ENCODE results near the gene FNDC3B. TPM values are rescaled to one million over a fixed set of nuclear protein-coding genes. Genes with fewer than 3 reads are reported as not detected.

FNDC3B gene
- total and polyA plus RNA-seq, 2 donors, result 11.0 to 11.9 TPM

GRCh38 chr3:172128858-172129257, 89.5 kb downstream of the FNDC3B start:
- Histone ChIP-seq H3K4me1 (ENCODE audit: control insufficient read depth in 2 of 2, insufficient read depth in 2 of 2, low read length in 2 of 2) (peaks cover 0 to 9% of the 10 kb centered on the region in 2 donors), H3K4me3 (ENCODE audit: low read length in 2 of 2) (no peak overlapping the region), H3K9me3 (ENCODE audit: control insufficient read depth in 2 of 2, insufficient read depth in 1 of 2, low read length in 1 of 2) (no peaks in the 10 kb centered on the region), H3K36me3 (ENCODE audit: control insufficient read depth in 2 of 2, insufficient read depth in 2 of 2, low read length in 1 of 2) (peaks cover 0 to 3% of the 10 kb centered on the region in 2 donors), H3K27ac (ENCODE audit: low read depth in 1 of 2, low read length in 1 of 2) (no peak overlapping the region), H3K27me3 (ENCODE audit: control insufficient read depth in 2 of 2, insufficient read depth in 1 of 2, low read length in 1 of 2) (no peaks in the 10 kb centered on the region)
- DNase-seq (ENCODE audit: low read depth in 6 of 9, low spot score in 9 of 9), result no peak
- WGBS, result 97% methylated on average over 9 of the region's 9 CpGs

GRCh38 chr3:172129498-172129849, 90.1 kb downstream of the FNDC3B start:
- Histone ChIP-seq H3K36me3 (ENCODE audit: control insufficient read depth in 2 of 2, insufficient read depth in 2 of 2, low read length in 1 of 2) (peaks cover 0 to 3% of the 10 kb centered on the region in 2 donors), H3K4me3 (ENCODE audit: low read length in 2 of 2) (no peak overlapping the region), H3K27me3 (ENCODE audit: control insufficient read depth in 2 of 2, insufficient read depth in 1 of 2, low read length in 1 of 2) (no peaks in the 10 kb centered on the region), H3K9me3 (ENCODE audit: control insufficient read depth in 2 of 2, insufficient read depth in 1 of 2, low read length in 1 of 2) (no peaks in the 10 kb centered on the region), H3K4me1 (ENCODE audit: control insufficient read depth in 2 of 2, insufficient read depth in 2 of 2, low read length in 2 of 2) (peaks cover 0 to 9% of the 10 kb centered on the region in 2 donors), H3K27ac (ENCODE audit: low read depth in 1 of 2, low read length in 1 of 2) (peak overlapping the region in 1 of 2 donors; percentile 49)
- DNase-seq (ENCODE audit: low read depth in 6 of 9, low spot score in 9 of 9), result no peak
- 72% methylated on average over 1 of the region's 1 CpG for WGBS

GRCh38 chr3:172129850-172130716, 90.7 kb downstream of the FNDC3B start:
- Histone ChIP-seq H3K4me1 (ENCODE audit: control insufficient read depth in 2 of 2, insufficient read depth in 2 of 2, low read length in 2 of 2) (peaks cover 0 to 9% of the 10 kb centered on the region in 2 donors), H3K36me3 (ENCODE audit: control insufficient read depth in 2 of 2, insufficient read depth in 2 of 2, low read length in 1 of 2) (peaks cover 0 to 2% of the 10 kb centered on the region in 2 donors), H3K27me3 (ENCODE audit: control insufficient read depth in 2 of 2, insufficient read depth in 1 of 2, low read length in 1 of 2) (no peaks in the 10 kb centered on the region), H3K9me3 (ENCODE audit: control insufficient read depth in 2 of 2, insufficient read depth in 1 of 2, low read length in 1 of 2) (no peaks in the 10 kb centered on the region), H3K4me3 (ENCODE audit: low read length in 2 of 2) (no peak overlapping the region), H3K27ac (ENCODE audit: low read depth in 1 of 2, low read length in 1 of 2) (peak overlapping the region; percentile 36 to 63)
- WGBS, result 72% methylated on average over 16 of the region's 16 CpGs
- peak in 1 of 9 donors; percentile 37 for DNase-seq (ENCODE audit: low read depth in 6 of 9, low spot score in 9 of 9)

GRCh38 chr3:172130717-172131050, 91.3 kb downstream of the FNDC3B start:
- H3K9me3 ChIP-seq (ENCODE audit: control insufficient read depth in 2 of 2, insufficient read depth in 1 of 2, low read length in 1 of 2), result no peaks in the 10 kb centered on the region
- no peak for DNase-seq (ENCODE audit: low read depth in 6 of 9, low spot score in 9 of 9)
- peak overlapping the region in 1 of 2 donors; percentile 63 for H3K27ac ChIP-seq (ENCODE audit: low read depth in 1 of 2, low read length in 1 of 2)
- 96% methylated on average over 2 of the region's 2 CpGs for WGBS
- H3K4me1 ChIP-seq (ENCODE audit: control insufficient read depth in 2 of 2, insufficient read depth in 2 of 2, low read length in 2 of 2), result peaks cover 0 to 9% of the 10 kb centered on the region in 2 donors
- H3K4me3 ChIP-seq (ENCODE audit: low read length in 2 of 2), result no peak overlapping the region
- no peaks in the 10 kb centered on the region for H3K36me3 ChIP-seq (ENCODE audit: control insufficient read depth in 2 of 2, insufficient read depth in 2 of 2, low read length in 1 of 2)
- no peaks in the 10 kb centered on the region for H3K27me3 ChIP-seq (ENCODE audit: control insufficient read depth in 2 of 2, insufficient read depth in 1 of 2, low read length in 1 of 2)

- no peaks in the 10 kb centered on the region for H3K9me3 ChIP-seq (ENCODE audit: control insufficient read depth in 2 of 2, insufficient read depth in 1 of 2, low read length in 1 of 2)
- 96% methylated on average over 1 of the region's 1 CpG for whole genome bisulfite sequencing
- H3K27me3 ChIP-seq (ENCODE audit: control insufficient read depth in 2 of 2, insufficient read depth in 1 of 2, low read length in 1 of 2), result no peaks in the 10 kb centered on the region
- H3K4me1 ChIP-seq (ENCODE audit: control insufficient read depth in 2 of 2, insufficient read depth in 2 of 2, low read length in 2 of 2), result peaks cover 0 to 9% of the 10 kb centered on the region in 2 donors
- H3K36me3 ChIP-seq (ENCODE audit: control insufficient read depth in 2 of 2, insufficient read depth in 2 of 2, low read length in 1 of 2), result no peaks in the 10 kb centered on the region
- no peak overlapping the region for H3K27ac ChIP-seq (ENCODE audit: low read depth in 1 of 2, low read length in 1 of 2)
- no peak overlapping the region for H3K4me3 ChIP-seq (ENCODE audit: low read length in 2 of 2)
- DNase-seq (ENCODE audit: low read depth in 6 of 9, low spot score in 9 of 9), result no peak
These were observed 92.4 kb downstream of the FNDC3B start for GRCh38 chr3:172131746-172132145.

GRCh38 chr3:172132159-172132586, 92.8 kb downstream of the FNDC3B start:
- Histone ChIP-seq H3K36me3 (ENCODE audit: control insufficient read depth in 2 of 2, insufficient read depth in 2 of 2, low read length in 1 of 2) (no peaks in the 10 kb centered on the region), H3K27me3 (ENCODE audit: control insufficient read depth in 2 of 2, insufficient read depth in 1 of 2, low read length in 1 of 2) (no peaks in the 10 kb centered on the region), H3K4me1 (ENCODE audit: control insufficient read depth in 2 of 2, insufficient read depth in 2 of 2, low read length in 2 of 2) (peaks cover 0 to 9% of the 10 kb centered on the region in 2 donors), H3K4me3 (ENCODE audit: low read length in 2 of 2) (no peak overlapping the region), H3K27ac (ENCODE audit: low read depth in 1 of 2, low read length in 1 of 2) (no peak overlapping the region), H3K9me3 (ENCODE audit: control insufficient read depth in 2 of 2, insufficient read depth in 1 of 2, low read length in 1 of 2) (no peaks in the 10 kb centered on the region)
- DNase-seq (ENCODE audit: low read depth in 6 of 9, low spot score in 9 of 9), result no peak
- whole genome bisulfite sequencing, result 75% methylated on average over 4 of the region's 4 CpGs

GRCh38 chr3:172132721-172133311, 93.4 kb downstream of the FNDC3B start:
- H3K27me3 ChIP-seq (ENCODE audit: control insufficient read depth in 2 of 2, insufficient read depth in 1 of 2, low read length in 1 of 2), result no peaks in the 10 kb centered on the region
- no peak overlapping the region for H3K27ac ChIP-seq (ENCODE audit: low read depth in 1 of 2, low read length in 1 of 2)
- 98% methylated on average over 3 of the region's 3 CpGs for WGBS
- no peaks in the 10 kb centered on the region for H3K9me3 ChIP-seq (ENCODE audit: control insufficient read depth in 2 of 2, insufficient read depth in 1 of 2, low read length in 1 of 2)
- no peak for DNase-seq (ENCODE audit: low read depth in 6 of 9, low spot score in 9 of 9)
- H3K4me3 ChIP-seq (ENCODE audit: low read length in 2 of 2), result no peak overlapping the region
- H3K4me1 ChIP-seq (ENCODE audit: control insufficient read depth in 2 of 2, insufficient read depth in 2 of 2, low read length in 2 of 2), result peaks cover 0 to 10% of the 10 kb centered on the region in 2 donors
- H3K36me3 ChIP-seq (ENCODE audit: control insufficient read depth in 2 of 2, insufficient read depth in 2 of 2, low read length in 1 of 2), result no peaks in the 10 kb centered on the region

- Histone ChIP-seq H3K4me3 (ENCODE audit: low read length in 2 of 2) (no peak overlapping the region), H3K9me3 (ENCODE audit: control insufficient read depth in 2 of 2, insufficient read depth in 1 of 2, low read length in 1 of 2) (no peaks in the 10 kb centered on the region), H3K27ac (ENCODE audit: low read depth in 1 of 2, low read length in 1 of 2) (no peak overlapping the region), H3K36me3 (ENCODE audit: control insufficient read depth in 2 of 2, insufficient read depth in 2 of 2, low read length in 1 of 2) (no peaks in the 10 kb centered on the region), H3K27me3 (ENCODE audit: control insufficient read depth in 2 of 2, insufficient read depth in 1 of 2, low read length in 1 of 2) (no peaks in the 10 kb centered on the region), H3K4me1 (ENCODE audit: control insufficient read depth in 2 of 2, insufficient read depth in 2 of 2, low read length in 2 of 2) (peaks cover 0 to 14% of the 10 kb centered on the region in 2 donors)
- WGBS, result 97% methylated on average over 4 of the region's 4 CpGs
- DNase-seq (ENCODE audit: low read depth in 6 of 9, low spot score in 9 of 9), result no peak
These were observed 94.5 kb downstream of the FNDC3B start for GRCh38 chr3:172133838-172134237.

GRCh38 chr3:172134352-172134751, 95.0 kb downstream of the FNDC3B start:
- DNase-seq (ENCODE audit: low read depth in 6 of 9, low spot score in 9 of 9), result no peak
- Histone ChIP-seq H3K36me3 (ENCODE audit: control insufficient read depth in 2 of 2, insufficient read depth in 2 of 2, low read length in 1 of 2) (no peaks in the 10 kb centered on the region), H3K27ac (ENCODE audit: low read depth in 1 of 2, low read length in 1 of 2) (no peak overlapping the region), H3K4me1 (ENCODE audit: control insufficient read depth in 2 of 2, insufficient read depth in 2 of 2, low read length in 2 of 2) (peaks cover 0 to 15% of the 10 kb centered on the region in 2 donors), H3K4me3 (ENCODE audit: low read length in 2 of 2) (no peak overlapping the region), H3K9me3 (ENCODE audit: control insufficient read depth in 2 of 2, insufficient read depth in 1 of 2, low read length in 1 of 2) (no peaks in the 10 kb centered on the region), H3K27me3 (ENCODE audit: control insufficient read depth in 2 of 2, insufficient read depth in 1 of 2, low read length in 1 of 2) (no peaks in the 10 kb centered on the region)
- 92% methylated on average over 2 of the region's 2 CpGs for WGBS

All from thymus (tissue), 11 donors.